ENCODE measurements around the gene GPC3. TPM values are rescaled to one million over a fixed set of nuclear protein-coding genes. Genes with fewer than 3 reads are reported as not detected.

GPC3 gene
- total RNA-seq, 1 donor, result not detected

DNA sequence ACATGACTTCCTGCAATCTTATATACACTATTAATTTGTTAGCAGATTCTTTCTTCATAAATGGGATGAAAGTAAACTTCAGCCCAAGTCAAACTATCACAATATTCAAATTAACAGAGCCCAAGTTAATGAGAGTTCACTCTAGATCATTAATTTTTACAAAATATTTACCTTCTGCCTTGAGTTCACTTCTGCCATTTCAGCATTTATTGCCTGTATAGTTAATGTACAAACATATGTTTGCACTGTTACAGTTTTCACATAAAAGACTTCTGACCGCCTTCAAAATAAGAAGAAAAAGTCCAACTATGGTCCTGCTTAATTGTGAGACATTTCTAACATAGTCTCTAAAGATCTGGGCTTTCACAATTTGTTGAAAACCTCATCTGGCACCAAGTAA lies 46.9 kb downstream of the GPC3 start:
- peaks cover under 1% of the 10 kb centered on the region for H3K27me3 ChIP-seq (ENCODE audit: insufficient read depth, low read length)
- no peak overlapping the region for H3K4me2 ChIP-seq (ENCODE audit: insufficient read depth, low read length)
- H3K27ac ChIP-seq (ENCODE audit: low read depth, low read length), result no peak overlapping the region
- no peak for DNase-seq (ENCODE audit: insufficient read length, low spot score, missing footprints)
- H3K9me3 ChIP-seq (ENCODE audit: low read depth, low read length), result no peaks in the 10 kb centered on the region
- no peaks in the 10 kb centered on the region for H3K4me1 ChIP-seq (ENCODE audit: insufficient read depth, low read length)
- H3K36me3 ChIP-seq (ENCODE audit: insufficient read depth, low read length), result no peaks in the 10 kb centered on the region
- no peaks in the 10 kb centered on the region for H3K79me2 ChIP-seq (ENCODE audit: insufficient read depth, low read length)
- no peaks in the 10 kb centered on the region for H4K20me1 ChIP-seq (ENCODE audit: insufficient read depth, low read length)
- H2AFZ ChIP-seq (ENCODE audit: low read length), result no peak overlapping the region
- no peak overlapping the region for H3K4me3 ChIP-seq (ENCODE audit: insufficient read depth, low read length)
- TF ChIP-seq, protein P1, sequence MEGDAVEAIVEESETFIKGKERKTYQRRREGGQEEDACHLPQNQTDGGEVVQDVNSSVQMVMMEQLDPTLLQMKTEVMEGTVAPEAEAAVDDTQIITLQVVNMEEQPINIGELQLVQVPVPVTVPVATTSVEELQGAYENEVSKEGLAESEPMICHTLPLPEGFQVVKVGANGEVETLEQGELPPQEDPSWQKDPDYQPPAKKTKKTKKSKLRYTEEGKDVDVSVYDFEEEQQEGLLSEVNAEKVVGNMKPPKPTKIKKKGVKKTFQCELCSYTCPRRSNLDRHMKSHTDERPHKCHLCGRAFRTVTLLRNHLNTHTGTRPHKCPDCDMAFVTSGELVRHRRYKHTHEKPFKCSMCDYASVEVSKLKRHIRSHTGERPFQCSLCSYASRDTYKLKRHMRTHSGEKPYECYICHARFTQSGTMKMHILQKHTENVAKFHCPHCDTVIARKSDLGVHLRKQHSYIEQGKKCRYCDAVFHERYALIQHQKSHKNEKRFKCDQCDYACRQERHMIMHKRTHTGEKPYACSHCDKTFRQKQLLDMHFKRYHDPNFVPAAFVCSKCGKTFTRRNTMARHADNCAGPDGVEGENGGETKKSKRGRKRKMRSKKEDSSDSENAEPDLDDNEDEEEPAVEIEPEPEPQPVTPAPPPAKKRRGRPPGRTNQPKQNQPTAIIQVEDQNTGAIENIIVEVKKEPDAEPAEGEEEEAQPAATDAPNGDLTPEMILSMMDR (IDR thresholded peaks at IDR 0.05; ENCODE audit: extremely low read depth, low read depth, low read length), result no peak

DNA sequence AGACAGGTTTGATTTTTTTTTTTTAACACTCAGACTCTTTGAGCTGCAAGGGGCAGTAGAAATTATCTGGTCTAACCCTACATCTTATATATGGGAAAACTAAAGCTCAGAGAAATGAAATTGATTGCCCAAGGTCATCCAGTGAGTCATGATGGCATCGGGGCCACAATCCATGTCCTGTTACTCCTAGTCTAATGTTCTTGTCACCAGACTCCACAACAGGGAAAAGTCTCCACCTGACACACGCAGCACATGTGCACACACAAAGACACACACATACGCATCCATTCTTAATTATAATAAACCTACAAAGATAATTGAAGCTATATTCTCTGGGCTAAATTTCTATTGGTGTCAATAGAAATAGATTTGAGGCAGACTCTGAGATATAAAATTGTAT lies 48.4 kb downstream of the GPC3 start:
- no peak overlapping the region for H3K4me3 ChIP-seq (ENCODE audit: insufficient read depth, low read length)
- H3K4me2 ChIP-seq (ENCODE audit: insufficient read depth, low read length), result no peak overlapping the region
- no peaks in the 10 kb centered on the region for H3K9me3 ChIP-seq (ENCODE audit: low read depth, low read length)
- no peaks in the 10 kb centered on the region for H3K36me3 ChIP-seq (ENCODE audit: insufficient read depth, low read length)
- H2AFZ ChIP-seq (ENCODE audit: low read length), result no peak overlapping the region
- no peaks in the 10 kb centered on the region for H4K20me1 ChIP-seq (ENCODE audit: insufficient read depth, low read length)
- TF ChIP-seq, protein P1 (IDR thresholded peaks at IDR 0.05; ENCODE audit: extremely low read depth, low read depth, low read length), result no peak
- no peaks in the 10 kb centered on the region for H3K79me2 ChIP-seq (ENCODE audit: insufficient read depth, low read length)
- no peaks in the 10 kb centered on the region for H3K4me1 ChIP-seq (ENCODE audit: insufficient read depth, low read length)
- no peak for DNase-seq (ENCODE audit: insufficient read length, low spot score, missing footprints)
- H3K27me3 ChIP-seq (ENCODE audit: insufficient read depth, low read length), result no peaks in the 10 kb centered on the region
- no peak overlapping the region for H3K27ac ChIP-seq (ENCODE audit: low read depth, low read length)

DNA sequence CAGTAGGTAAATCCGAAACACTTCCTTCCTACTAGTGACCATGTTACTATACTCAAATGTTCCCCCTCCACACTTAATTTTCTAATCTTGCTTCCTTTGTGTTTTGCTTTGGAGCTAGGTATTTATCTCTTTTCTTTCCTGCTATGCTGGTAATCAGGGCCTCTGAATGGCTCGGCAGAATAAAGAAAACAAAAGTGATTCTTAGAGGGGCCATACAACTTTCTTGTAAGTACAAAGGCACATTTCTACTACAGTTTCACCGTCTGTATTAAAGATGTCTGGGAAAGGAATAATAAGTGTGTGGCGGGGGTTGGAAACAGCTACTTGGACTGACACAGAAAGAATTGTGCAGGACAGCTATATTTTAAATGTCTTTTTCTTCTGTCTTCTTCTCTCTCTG lies 50.3 kb downstream of the GPC3 start:
- H3K27ac ChIP-seq (ENCODE audit: low read depth, low read length), result no peak overlapping the region
- H2AFZ ChIP-seq (ENCODE audit: low read length), result no peak overlapping the region
- no peaks in the 10 kb centered on the region for H3K4me1 ChIP-seq (ENCODE audit: insufficient read depth, low read length)
- no peak for DNase-seq (ENCODE audit: insufficient read length, low spot score, missing footprints)
- H3K79me2 ChIP-seq (ENCODE audit: insufficient read depth, low read length), result no peaks in the 10 kb centered on the region
- TF ChIP-seq, protein P1 (IDR thresholded peaks at IDR 0.05; ENCODE audit: extremely low read depth, low read depth, low read length), result no peak
- H3K4me2 ChIP-seq (ENCODE audit: insufficient read depth, low read length), result no peak overlapping the region
- H4K20me1 ChIP-seq (ENCODE audit: insufficient read depth, low read length), result no peaks in the 10 kb centered on the region
- no peak overlapping the region for H3K4me3 ChIP-seq (ENCODE audit: insufficient read depth, low read length)
- no peaks in the 10 kb centered on the region for H3K36me3 ChIP-seq (ENCODE audit: insufficient read depth, low read length)
- no peaks in the 10 kb centered on the region for H3K9me3 ChIP-seq (ENCODE audit: low read depth, low read length)
- H3K27me3 ChIP-seq (ENCODE audit: insufficient read depth, low read length), result no peaks in the 10 kb centered on the region

GRCh38 chrX:133933316-133933715 lies 52.1 kb downstream of the GPC3 start:
- Histone ChIP-seq H3K36me3 (ENCODE audit: insufficient read depth, low read length) (no peaks in the 10 kb centered on the region), H2AFZ (ENCODE audit: low read length) (no peak overlapping the region), H3K27me3 (ENCODE audit: insufficient read depth, low read length) (no peaks in the 10 kb centered on the region), H3K4me1 (ENCODE audit: insufficient read depth, low read length) (no peaks in the 10 kb centered on the region), H4K20me1 (ENCODE audit: insufficient read depth, low read length) (no peaks in the 10 kb centered on the region), H3K9me3 (ENCODE audit: low read depth, low read length) (no peaks in the 10 kb centered on the region), H3K4me3 (ENCODE audit: insufficient read depth, low read length) (no peak overlapping the region), H3K79me2 (ENCODE audit: insufficient read depth, low read length) (no peaks in the 10 kb centered on the region), H3K4me2 (ENCODE audit: insufficient read depth, low read length) (no peak overlapping the region), H3K27ac (ENCODE audit: low read depth, low read length) (no peak overlapping the region)
- DNase-seq (ENCODE audit: insufficient read length, low spot score, missing footprints), result no peak
- TF ChIP-seq, protein P1 (IDR thresholded peaks at IDR 0.05; ENCODE audit: extremely low read depth, low read depth, low read length), result no peak

All from osteoblast (primary cell).